Activated CD4-positive, CD25-positive, alpha-beta regulatory T cell treated with anti-CD3 and anti-CD28 coated beads, Interleukin-2, amount 50 U/mL, for 24 hours (primary cell): Measurements from ENCODE around the gene FAM170B.
A peak's percentile ranks its signal among the peaks of the same experiment; 100 is the strongest.

Experiments used
- ATAC-seq, 2 donors: fragments of 150-1000 bp; cut with Tn5 transposase; one replicate each; pipeline ENCODE4 v1.10.0; 2021; ENCODE audit warnings: mild to moderate bottlenecking in 1 of 2, moderate library complexity in 1 of 2

The FAM170B gene

GRCh38 chr10:49133706-49134248, at the start of gene FAM170B:
Gene FAM170B, minus strand, starts transcription at chr10:49134021. Its CDS starts 103 bp downstream, at chr10:49133918.
- ATAC-seq: no peak

DNA sequence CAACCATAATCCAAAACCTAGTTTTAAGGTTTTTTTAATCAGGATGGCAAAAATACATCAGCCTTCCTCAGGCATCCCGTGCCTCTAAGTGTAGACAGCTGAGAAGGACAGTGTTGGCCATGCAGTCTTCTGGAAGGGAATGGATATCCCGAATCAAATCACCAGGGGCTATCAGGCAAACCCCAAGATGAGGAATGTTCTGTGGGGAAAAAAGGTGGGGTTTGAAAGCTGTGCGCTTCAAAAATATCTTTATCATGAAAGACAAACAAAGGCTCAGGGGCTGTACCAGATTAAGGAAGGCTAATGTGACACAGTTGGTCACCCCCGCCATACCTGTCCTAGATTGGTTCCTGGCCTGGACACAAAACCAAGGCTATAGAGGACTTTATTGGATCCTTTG, 49.0 kb upstream of the FAM170B start:
- no peak for ATAC-seq

GRCh38 chr10:49180444-49180860, 46.6 kb upstream of the FAM170B start:
- peak; percentile 8 to 24 for ATAC-seq

- ATAC-seq: no peak
These were observed 46.0 kb upstream of the FAM170B start for GRCh38 chr10:49179699-49180443.

- ATAC-seq: no peak
These were observed 45.0 kb upstream of the FAM170B start for GRCh38 chr10:49178489-49179471.

DNA sequence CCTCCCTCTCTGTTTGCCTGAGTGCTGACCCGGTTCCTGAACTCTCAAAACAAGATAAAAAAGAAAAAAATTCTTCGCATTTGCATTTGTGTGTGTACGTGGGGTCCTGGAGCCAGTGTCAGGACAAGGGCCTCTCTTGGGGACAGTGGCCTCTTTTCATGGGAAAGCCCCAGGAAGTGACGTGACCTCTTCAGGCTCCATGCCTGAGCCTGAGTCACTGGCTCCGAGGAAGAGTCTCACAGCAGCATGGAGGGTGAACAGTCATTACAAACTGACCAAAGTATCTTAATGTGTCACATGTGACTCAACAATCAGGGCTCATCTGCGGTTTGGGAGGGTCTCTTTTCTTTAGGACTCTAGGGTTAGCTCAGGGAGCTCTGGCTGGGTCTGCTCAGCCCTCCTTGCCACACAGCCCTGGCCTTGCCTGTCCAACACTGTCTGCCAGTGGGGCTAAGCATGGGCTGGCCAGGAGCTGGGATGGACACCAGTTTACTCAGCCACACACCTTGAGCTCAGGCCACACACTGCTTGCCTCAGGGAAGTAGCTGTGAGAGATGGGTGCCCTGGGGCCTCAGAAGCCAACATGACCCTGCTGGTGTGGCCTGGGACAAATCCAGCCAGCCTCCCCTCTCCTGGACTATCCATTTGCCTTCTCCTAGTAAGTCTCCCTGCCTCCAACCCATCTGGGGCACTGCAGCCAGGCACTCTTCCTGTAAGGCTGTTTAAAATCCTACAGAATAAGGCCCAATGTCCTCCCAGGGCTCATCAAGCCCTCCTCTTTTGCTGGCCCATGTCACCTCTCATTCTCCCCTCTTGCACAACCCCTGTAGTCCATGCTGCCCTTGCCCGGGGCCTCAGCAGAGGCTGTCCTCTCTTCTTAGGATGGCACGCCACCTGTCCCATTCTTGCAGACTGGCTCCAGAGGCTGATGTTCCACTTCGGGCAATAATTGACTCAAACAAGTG, 43.9 kb upstream of the FAM170B start:
- peak; percentile 87 to 89 for ATAC-seq

DNA sequence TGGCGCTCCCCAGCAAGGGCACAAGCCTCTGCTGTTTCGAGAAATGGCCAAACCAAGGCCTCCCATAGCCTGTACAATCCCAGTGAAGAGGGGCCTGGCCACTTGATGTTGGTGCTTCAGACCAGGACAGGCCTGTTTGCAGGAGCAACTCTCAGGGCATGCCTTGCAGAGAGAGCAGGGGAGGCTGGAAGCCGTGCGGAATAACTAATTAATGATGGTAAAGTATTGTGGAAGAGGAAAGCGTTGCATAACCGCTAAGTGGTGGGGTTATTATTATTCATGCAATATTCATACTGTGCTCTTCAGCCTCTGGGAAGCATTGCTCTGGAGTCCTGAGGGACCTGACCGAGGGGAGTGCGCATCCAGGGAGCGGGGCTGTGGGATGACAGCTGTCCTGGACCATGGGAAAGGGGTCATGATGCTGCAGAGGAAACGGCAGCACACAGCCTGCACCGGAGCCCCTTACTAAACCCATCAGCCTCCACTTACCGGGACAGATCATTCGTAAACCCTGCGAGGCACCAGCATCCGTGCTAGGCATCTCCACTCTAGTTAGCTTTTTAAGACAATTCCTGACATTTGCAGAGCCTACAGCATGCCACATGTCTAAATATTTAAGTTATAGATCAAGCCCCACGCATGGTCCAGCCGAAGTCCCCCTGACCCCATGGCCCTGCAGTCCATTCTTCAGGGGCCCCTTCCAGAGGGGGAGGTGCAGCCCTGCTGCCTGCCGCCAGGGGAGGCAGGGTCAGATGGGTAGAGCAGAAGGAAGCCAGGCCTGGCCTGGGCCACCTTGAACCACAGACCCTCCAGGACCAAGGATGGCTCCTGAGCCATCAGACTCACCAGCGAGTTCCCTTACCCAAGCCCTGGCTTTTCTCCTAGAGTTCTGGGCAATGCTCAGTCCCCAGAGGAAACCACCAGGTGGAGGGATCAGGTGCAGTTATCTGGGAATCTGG, 42.8 kb upstream of the FAM170B start:
- no peak for ATAC-seq

- ATAC-seq: no peak
These were observed 41.9 kb upstream of the FAM170B start for GRCh38 chr10:49175587-49176309.

DNA sequence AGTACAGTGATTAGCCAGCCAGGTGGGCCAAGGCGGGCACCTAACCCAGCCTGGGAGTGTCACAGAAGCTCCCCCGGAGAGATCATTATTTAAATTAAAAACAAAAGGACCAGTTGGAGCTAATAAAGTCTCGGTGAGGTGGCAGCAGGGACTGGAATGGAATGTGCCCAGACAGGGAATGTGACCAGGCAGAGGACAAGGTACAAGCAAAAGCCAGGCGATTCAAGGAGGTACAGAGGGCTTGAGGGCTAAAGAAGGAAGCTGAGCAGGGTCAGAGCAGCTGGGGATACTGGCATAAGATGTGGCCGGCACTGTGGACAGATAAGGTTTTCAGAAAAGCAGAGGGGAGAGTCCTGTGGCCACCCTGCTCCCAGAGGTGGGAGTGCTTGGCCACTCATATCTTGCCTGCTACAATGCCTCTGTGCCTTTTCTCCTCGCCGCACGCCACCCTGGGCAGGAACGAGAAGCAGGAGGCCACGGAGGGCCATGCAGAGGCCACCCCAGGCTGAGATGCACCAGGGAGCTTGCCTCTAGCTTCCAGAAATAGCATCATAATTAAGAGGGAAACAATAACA, 41.2 kb upstream of the FAM170B start:
- no peak for ATAC-seq

GRCh38 chr10:49174261-49174925, 40.6 kb upstream of the FAM170B start:
- no peak for ATAC-seq

DNA sequence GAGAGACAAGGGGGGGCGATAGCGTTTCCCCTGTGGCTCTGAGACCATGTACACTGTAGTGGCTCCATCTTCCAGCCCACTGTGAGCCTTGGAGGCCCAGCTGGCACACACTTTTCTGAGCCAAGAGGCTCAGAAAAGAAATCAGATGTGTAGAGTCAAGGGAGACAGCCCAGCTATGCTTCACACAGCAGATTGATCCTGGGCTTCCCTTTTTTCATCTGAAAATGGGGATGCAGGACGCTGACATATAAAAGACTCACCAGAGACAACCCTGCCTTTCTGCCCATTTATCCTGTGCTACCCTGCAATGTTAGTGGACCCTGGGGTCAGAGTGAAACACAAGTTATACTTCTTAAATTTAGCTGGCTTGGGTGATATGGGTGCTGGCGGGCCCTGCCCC, 40.0 kb upstream of the FAM170B start:
- ATAC-seq: no peak

DNA sequence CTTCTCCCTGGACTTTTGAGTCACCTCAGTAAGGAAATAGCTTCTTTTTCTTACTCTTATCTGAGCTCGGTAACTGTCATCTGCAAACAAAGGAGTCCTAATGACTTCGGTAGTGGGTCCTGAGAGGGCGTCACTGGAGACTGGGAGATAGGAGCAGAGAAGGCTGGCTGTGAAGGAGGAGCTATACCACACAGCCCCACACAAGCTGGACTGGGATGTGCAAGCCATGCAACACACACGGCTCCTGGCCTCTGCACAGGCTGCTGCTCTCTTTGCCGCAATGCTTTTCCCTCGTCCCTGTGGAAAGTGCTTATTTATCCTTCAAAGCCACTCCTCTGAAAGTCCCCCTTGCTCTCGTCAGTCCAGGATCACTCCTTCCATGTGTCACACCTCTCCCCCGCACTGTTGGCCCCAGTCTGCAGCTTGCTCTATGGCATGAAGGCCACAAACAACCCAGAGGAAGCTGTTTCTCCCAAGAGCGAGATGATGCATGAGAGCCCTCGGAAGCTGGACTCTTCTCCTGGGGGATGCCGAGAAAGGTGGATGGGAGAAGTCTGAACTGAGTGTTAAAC, 39.5 kb upstream of the FAM170B start:
- ATAC-seq: no peak

DNA sequence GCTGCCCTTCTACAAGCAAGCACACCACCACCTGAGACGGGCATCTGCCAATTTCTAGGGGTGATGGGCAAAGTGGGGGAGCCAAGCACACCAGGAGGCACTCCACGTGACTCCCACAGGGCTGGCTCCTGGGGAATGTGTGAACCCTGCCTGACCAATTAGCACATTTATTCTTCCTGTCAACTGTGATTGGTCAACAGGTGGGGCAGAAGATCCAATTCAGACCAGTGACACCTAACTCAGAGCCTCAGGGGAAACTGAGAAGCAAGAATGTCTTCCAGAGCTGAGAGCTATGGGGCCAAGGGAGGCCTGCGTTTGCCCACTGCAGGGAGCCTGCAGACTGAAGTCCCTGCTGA, 38.9 kb upstream of the FAM170B start:
- no peak for ATAC-seq

DNA sequence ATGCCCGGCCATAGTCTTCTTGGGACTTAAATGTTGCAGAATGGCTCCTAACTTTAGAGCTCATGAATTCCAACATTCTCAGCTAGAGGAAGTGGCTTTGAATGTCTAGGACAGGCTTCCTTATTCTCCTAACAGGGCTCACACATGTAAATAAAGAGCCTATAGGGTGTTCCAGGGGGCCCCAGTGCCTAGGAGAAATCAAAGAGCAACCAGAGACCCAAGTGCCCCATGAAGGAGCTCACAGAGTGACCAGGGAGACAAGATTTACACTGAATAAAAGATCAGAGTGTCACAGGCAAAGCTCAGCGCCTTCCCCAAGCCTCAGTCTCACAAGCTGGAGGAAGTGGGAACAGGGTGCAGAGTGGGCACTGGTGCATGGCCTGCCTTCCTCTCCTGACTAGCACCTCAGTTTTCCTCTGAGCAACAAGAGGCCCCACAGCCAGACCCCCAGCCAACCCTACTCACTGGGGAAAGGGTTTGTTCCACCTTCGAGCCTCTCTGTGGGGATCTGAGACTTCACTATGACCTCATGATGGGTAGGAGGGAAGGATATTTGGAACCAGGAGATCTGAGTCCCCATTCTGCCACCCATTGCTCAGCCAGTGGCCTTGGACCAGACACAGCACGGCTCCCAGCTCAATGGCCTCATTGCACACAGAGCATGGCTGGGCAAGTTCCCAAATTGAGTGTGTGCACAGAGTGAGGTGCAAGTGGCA, 38.4 kb upstream of the FAM170B start:
- no peak for ATAC-seq

DNA sequence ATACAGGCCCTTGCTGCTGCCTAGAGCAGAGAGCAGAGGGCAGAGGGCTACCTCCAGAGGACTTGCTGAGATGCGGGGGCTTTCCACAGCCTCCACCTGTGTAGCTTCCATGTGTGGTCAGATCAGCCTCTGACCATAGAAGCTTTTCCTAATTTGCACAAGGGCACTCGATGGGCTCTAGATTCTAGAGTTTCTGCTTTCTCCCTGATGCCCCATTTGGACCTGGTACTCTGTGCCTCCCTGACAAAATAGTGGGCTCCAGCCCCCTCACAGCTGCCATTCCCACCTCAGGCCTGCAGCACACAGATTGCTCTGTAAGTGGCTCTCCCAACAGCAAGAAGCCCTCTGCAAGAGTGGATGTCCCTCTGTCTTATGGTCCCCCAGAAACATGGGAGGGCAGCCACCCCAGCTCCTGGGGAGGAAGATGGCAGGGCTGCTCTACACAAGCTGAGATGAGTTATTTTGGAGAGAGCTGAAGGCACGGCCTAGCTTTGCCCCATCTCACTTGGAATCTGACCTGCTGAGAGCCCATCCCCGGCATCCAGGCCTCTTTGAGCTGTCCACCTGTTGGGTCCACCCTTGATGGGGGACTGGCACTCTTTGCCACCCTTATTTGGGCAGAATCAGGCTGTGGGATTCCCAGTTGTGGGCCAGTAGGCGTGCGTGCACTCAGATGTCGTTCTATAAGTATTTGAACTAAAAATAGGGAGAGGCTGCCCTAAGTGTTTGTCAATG, 37.7 kb upstream of the FAM170B start:
- ATAC-seq: no peak

GRCh38 chr10:49170632-49171325, 37.0 kb upstream of the FAM170B start:
- ATAC-seq: peak in 1 of 2 donors; percentile 21

DNA sequence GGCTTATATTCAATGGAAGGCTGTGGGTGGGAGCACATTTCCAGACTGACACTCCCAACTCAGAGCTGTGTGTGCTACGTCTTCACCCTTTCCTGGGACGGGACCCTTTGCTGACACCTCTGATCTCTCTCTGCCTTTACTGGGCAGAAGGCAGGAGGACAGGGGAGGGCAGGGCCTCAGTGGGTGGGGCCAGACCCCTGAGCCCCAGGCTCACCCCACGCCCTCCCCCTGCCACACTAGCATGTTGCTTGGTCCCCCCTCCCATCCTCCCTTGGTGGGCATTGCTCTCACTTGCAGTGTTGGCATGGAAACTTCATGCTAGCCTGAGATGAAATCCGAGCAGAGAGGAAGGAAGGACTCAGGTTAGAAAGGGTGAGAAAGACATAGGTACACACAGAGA, 36.0 kb upstream of the FAM170B start:
- no peak for ATAC-seq
